MG63 (cell line): ENCODE data around the gene PLXNA1. TPM values are rescaled to one million over a fixed set of nuclear protein-coding genes. Genes with fewer than 3 reads are reported as not detected.

Experiments used
- DNase-seq: peaks from one replicate; pipeline ENCODE4 v3.0.0-alpha.2; 2020
- H3K27me3 ChIP-seq: fragments of 250-450 bp; sonication (Bioruptor Pico); 2 replicates; pipeline ENCODE4 v1.5.1; 2020; ENCODE audit warnings: mild to moderate bottlenecking, moderate library complexity
- H3K36me3 ChIP-seq: fragments of 250-450 bp; sonication (Bioruptor Pico); 2 replicates; pipeline ENCODE4 v1.5.1; 2020; ENCODE audit warnings: mild to moderate bottlenecking, moderate library complexity
- H3K4me3 ChIP-seq: fragments of 250-450 bp; sonication (Bioruptor Pico); 2 replicates; pipeline ENCODE4 v1.5.1; 2020; ENCODE audit warnings: mild to moderate bottlenecking, moderate library complexity
- H3K9me3 ChIP-seq: fragments of 250-450 bp; sonication (Bioruptor Pico); 2 replicates; pipeline ENCODE4 v1.5.1; 2020; ENCODE audit warnings: mild to moderate bottlenecking, moderate library complexity
- total RNA-seq: library from RNA; depleted of rRNA; stranded (reverse); fragments of >200 nt; shearing (Covaris generic); gene quantifications from 2 replicates; pipeline ENCODE4 v1.2.3, GENCODE V29; 2014; ENCODE audit warnings: low replicate concordance

The PLXNA1 gene
- total RNA-seq, 1 experiment from 2014 or later, result 54.2 TPM

GRCh38 chr3:126989316-126990023 is 6.6 kb downstream of the PLXNA1 start:
- Histone ChIP-seq H3K36me3 (peaks cover 41% of the 10 kb centered on the region), H3K9me3 (no peaks in the 10 kb centered on the region)
- DNase-seq, result no peak

GRCh38 chr3:126990024-126990700 is 7.2 kb downstream of the PLXNA1 start:
- DNase-seq, result no peak
- no peak overlapping the region for H3K4me3 ChIP-seq
- H3K27me3 ChIP-seq, result no peaks in the 10 kb centered on the region
- H3K9me3 ChIP-seq, result no peaks in the 10 kb centered on the region
- H3K36me3 ChIP-seq, result peaks cover 40% of the 10 kb centered on the region

More at GRCh38 chr3:126989316-126990023, 6.6 kb downstream of the PLXNA1 start:
- Histone ChIP-seq H3K4me3 (no peak overlapping the region), H3K27me3 (no peaks in the 10 kb centered on the region)

DNA sequence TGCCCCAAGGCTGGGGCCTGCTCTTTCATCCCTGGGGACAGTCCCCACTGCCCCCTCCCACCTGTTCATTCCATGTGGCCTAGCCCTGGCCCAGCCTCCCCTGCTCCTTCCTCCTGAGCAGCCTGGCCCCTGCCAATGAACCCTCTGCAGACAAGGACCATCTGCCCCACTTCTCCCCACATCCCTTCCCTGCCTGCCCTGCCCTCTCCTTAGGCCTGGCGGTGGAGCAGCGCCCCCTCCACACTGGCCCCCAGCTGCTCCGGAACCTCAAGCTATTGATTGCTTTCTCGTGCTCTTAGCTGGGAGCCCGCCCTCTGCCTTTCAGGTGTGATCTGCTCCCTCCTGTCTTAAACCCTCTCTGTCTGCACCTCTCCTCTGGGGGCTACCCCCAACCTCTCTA is 8.0 kb downstream of the PLXNA1 start:
- H3K9me3 ChIP-seq, result no peaks in the 10 kb centered on the region
- H3K36me3 ChIP-seq, result peaks cover 46% of the 10 kb centered on the region
- no peak for DNase-seq
- H3K27me3 ChIP-seq, result no peaks in the 10 kb centered on the region
- no peak overlapping the region for H3K4me3 ChIP-seq

DNA sequence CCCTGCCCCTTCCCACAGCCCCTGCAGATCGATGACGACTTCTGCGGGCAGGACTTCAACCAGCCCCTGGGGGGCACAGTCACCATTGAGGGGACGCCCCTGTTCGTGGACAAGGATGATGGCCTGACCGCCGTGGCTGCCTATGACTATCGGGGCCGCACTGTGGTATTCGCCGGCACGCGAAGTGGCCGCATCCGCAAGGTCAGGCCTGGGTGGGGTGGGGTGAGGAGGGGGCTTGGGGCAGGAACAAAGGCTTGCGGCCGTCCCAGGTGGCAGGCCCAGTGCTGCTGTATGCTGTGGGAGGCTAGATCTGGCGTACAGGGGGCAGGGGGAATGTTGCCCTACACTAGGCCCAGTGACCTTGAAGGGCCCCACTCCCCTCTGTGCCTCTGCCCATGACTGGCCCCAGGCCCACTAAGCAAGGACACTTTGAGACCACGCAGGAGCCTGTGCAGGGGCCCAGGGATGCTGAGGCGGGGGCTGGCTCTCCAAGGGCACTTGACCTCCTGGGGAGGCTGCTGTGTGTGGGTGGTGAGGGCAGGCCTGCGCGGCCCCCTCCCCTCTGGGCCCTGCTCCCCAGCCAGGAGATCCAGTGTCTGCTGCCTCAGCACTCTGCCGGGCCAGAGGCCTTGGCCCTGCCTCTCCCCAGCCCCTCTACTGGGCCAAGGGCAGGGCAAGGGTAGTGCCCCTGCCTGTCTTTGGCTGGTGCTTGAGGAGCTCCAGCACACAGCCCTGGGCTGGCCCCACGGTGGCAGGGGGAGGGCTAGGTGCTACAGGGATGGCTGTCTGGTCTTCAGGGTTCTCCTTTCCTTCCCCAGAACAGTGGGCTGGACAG is 8.7 kb downstream of the PLXNA1 start:
- no peak for DNase-seq
- peaks cover 50% of the 10 kb centered on the region for H3K36me3 ChIP-seq
- no peaks in the 10 kb centered on the region for H3K9me3 ChIP-seq
- H3K4me3 ChIP-seq, result no peak overlapping the region
- H3K27me3 ChIP-seq, result no peaks in the 10 kb centered on the region

DNA sequence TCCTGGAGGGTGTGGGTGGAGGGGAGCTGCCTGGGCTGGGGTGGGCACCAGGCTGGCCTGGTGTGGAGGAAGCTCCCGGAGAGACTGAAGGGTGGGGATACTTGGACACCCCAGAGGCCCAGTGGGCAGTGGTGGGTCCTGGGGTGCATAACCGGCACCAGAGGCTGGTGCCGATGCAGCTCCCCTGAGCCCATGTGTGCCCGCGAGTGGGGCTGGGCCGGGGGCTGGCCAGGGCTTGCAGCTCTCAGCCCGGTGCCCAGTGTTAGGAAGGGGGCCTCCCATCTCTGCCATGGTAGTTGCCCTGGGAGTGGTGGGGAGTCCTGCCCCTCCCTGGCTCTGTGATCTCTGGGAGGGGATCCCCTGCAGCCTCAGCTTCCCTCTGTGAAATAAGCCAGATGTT is 9.3 kb downstream of the PLXNA1 start:
- Histone ChIP-seq H3K27me3 (no peaks in the 10 kb centered on the region), H3K4me3 (no peak overlapping the region), H3K9me3 (no peaks in the 10 kb centered on the region), H3K36me3 (peaks cover 56% of the 10 kb centered on the region)
- no peak for DNase-seq

- no peaks in the 10 kb centered on the region for H3K27me3 ChIP-seq
- H3K9me3 ChIP-seq, result no peaks in the 10 kb centered on the region
- H3K4me3 ChIP-seq, result no peak overlapping the region
- no peak for DNase-seq
- H3K36me3 ChIP-seq, result peaks cover 60% of the 10 kb centered on the region
Measured at GRCh38 chr3:126992776-126993175, 9.9 kb downstream of the PLXNA1 start.

- H3K9me3 ChIP-seq, result no peaks in the 10 kb centered on the region
- DNase-seq, result no peak
- peaks cover 60% of the 10 kb centered on the region for H3K36me3 ChIP-seq
Measured at GRCh38 chr3:126993436-126993835, 10.5 kb downstream of the PLXNA1 start.

GRCh38 chr3:126994661-126995245 is 11.8 kb downstream of the PLXNA1 start:
- DNase-seq, result no peak
- Histone ChIP-seq H3K36me3 (peaks cover 51% of the 10 kb centered on the region), H3K4me3 (no peak overlapping the region)

More at GRCh38 chr3:126993436-126993835, 10.5 kb downstream of the PLXNA1 start:
- no peak overlapping the region for H3K4me3 ChIP-seq
- no peaks in the 10 kb centered on the region for H3K27me3 ChIP-seq

DNA sequence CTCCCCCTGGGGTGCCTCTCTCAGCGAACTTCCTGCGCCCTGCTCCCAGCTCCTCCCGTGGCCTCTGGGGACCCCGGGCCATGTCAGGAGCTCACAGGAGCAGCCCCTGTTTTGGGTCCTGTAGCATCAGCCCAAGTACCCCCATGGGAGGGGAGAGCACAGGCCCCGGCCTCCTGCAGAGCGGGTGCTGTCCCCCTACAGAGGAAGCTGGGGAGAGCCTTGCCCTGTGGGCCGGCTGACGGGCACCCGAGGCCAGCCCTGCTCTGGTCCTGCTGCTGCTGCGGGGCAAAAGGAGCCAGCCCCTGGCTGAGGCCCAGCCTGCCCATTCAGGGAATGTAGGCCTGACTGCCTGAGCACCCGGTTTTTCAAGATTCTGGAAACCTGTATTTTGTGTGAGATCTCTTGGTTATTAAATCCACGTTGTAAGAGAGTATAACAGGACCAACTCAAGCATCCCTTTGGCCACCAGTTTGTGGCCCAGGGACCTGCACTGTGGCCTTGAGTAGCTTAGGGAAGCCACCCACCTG is 12.4 kb downstream of the PLXNA1 start:
- Histone ChIP-seq H3K9me3 (no peaks in the 10 kb centered on the region), H3K27me3 (no peaks in the 10 kb centered on the region), H3K36me3 (peaks cover 46% of the 10 kb centered on the region), H3K4me3 (no peak overlapping the region)
- no peak for DNase-seq

More at GRCh38 chr3:126994661-126995245, 11.8 kb downstream of the PLXNA1 start:
- H3K9me3 ChIP-seq, result no peaks in the 10 kb centered on the region
- H3K27me3 ChIP-seq, result no peaks in the 10 kb centered on the region

DNA sequence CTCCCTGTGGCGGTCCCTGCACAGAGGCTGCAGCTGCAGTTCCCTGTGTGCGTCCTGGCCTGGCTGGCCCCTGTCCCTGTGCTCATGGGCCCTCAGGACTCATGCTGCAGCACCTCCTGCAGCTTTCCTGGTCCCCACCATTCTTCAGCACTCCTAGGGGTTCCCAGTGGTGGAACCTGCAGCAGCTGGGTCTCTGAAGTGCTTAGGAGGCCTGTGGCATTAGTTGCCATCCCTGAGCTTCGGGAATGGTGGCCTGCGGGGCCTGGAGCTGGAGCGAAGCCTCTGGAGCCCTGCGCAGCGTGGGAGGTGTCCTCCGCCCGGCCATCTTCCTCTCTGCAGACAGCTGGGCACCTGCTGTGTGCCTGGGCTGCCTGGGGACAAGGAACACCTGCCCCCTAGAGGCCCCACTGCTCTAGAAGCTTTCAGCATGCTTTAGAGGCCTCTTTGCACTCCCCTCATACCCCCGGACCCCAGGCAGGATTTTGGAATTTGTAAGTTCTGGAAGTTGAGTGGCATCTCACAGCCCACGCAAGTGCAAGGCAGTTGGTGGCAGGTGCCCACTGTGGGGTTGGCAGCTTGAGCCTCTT is 13.1 kb downstream of the PLXNA1 start:
- no peak for DNase-seq
- no peak overlapping the region for H3K4me3 ChIP-seq
- no peaks in the 10 kb centered on the region for H3K27me3 ChIP-seq
- no peaks in the 10 kb centered on the region for H3K9me3 ChIP-seq
- H3K36me3 ChIP-seq, result peaks cover 42% of the 10 kb centered on the region

DNA sequence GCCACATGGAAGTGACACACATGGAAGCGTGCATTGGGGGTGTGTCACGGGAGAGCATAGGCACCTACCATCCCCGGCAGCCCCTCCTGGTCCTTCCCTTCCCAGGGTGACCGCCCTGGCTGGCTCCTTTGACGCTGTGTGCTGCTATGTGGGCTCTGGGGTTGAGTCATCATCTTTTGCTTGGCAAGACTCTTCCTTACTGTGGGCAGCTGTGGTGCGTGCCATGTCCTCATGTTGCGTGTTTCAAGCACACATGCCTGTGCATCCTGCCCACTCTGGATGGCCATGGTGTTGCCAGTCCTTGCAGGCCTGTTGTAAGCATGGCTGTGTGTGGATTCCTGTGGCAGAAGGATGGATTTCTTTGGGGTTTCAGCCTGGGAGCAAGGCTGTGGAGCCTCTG is 14.0 kb downstream of the PLXNA1 start:
- Histone ChIP-seq H3K36me3 (peaks cover 39% of the 10 kb centered on the region), H3K4me3 (no peak overlapping the region), H3K27me3 (no peaks in the 10 kb centered on the region), H3K9me3 (no peaks in the 10 kb centered on the region)
- DNase-seq, result peak; percentile 72

DNA sequence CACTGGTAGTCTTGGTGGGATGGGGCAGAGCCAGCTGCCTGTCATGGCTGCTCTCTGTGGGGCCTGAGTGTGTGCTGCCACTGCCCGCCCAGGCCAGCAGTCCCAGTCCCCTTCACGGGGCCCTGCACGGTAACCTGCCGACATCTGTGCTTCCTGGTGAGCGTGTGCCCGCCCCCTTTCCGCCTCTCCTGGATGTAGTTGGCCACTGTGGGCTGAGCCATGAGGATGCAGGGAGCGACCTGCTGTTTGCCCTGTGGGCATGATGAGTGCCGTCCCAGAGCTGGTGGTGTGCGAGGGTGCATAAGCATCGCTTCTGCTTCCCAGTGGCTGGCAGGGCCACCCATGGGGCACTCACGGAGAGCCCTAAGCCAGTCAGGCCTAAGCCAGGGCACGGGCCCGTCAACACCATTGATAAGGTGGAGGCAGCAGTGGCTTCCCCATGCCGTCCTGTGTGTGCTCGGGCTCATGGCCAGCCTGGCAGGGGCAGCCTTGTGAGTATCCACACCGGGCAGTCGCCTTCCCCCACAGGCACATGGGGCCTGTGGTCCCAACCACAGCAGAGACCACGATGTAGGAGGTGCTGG is 14.6 kb downstream of the PLXNA1 start:
- Histone ChIP-seq H3K27me3 (no peaks in the 10 kb centered on the region), H3K36me3 (peaks cover 42% of the 10 kb centered on the region), H3K4me3 (no peak overlapping the region), H3K9me3 (no peaks in the 10 kb centered on the region)
- DNase-seq, result no peak

DNA sequence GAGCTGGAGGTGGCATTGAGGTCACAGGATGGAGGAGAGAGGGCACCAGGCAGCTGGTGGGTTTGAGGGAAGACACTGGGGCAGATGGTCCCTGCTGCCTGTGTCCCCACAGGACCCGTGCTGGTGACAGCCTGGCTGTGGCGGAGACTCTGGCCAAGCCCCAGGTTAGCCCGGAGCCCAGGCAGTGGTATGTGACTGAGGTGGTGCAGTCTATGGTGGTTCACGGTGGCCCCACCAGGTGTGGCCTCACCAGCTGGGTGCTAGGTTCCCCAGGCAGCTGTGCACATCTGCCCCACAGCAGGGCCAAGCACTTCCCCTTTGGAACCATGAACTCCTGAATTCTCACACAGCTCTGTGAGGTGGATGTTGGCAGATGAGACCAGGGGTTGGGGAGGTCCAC is 15.4 kb downstream of the PLXNA1 start:
- no peak for DNase-seq
- no peaks in the 10 kb centered on the region for H3K27me3 ChIP-seq
- H3K9me3 ChIP-seq, result no peaks in the 10 kb centered on the region

GRCh38 chr3:126998728-126999127 is 15.8 kb downstream of the PLXNA1 start:
- peaks cover 34% of the 10 kb centered on the region for H3K36me3 ChIP-seq
- H3K9me3 ChIP-seq, result no peaks in the 10 kb centered on the region
- no peaks in the 10 kb centered on the region for H3K27me3 ChIP-seq
- no peak for DNase-seq
- H3K4me3 ChIP-seq, result no peak overlapping the region

More for the DNA sequence above, 15.4 kb downstream of the PLXNA1 start:
- Histone ChIP-seq H3K36me3 (peaks cover 38% of the 10 kb centered on the region), H3K4me3 (no peak overlapping the region)

DNA sequence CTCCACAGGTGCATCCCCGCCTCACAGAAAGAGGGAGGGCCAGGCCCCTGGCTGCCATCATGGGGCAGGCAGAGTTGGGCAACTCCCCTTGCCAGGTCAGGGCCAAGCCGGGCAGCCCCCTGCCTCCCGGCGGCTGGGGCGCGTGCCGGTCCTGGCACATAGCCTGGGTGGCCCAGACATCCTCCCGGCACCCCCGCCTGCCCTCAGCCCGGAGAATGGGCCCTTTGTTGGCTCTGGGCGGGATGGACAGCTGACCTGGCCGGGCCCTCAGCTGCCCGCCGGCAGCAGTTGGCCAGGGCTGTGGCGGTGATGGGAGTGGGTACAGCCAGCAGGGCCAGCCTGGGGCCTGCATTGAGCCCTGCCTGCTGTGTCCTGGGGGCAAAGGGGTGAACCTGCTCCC is 16.5 kb downstream of the PLXNA1 start:
- Histone ChIP-seq H3K27me3 (no peaks in the 10 kb centered on the region), H3K9me3 (no peaks in the 10 kb centered on the region), H3K4me3 (no peak overlapping the region), H3K36me3 (peaks cover 29% of the 10 kb centered on the region)
- DNase-seq, result no peak

GRCh38 chr3:127000119-127000518 is 17.2 kb downstream of the PLXNA1 start:
- DNase-seq, result no peak
- Histone ChIP-seq H3K4me3 (no peak overlapping the region), H3K9me3 (no peaks in the 10 kb centered on the region), H3K27me3 (no peaks in the 10 kb centered on the region), H3K36me3 (peaks cover 26% of the 10 kb centered on the region)
